Measurements from ENCODE around the gene CCND2. TPM values are rescaled to one million over a fixed set of nuclear protein-coding genes. Genes with fewer than 3 reads are reported as not detected.

The CCND2 gene
- total and polyA plus RNA-seq, 2 of the 8 experiments (the other 6 are each of a cell fraction or from before 2014, with no cell fraction given), result 41.7 to 223 TPM

DNA sequence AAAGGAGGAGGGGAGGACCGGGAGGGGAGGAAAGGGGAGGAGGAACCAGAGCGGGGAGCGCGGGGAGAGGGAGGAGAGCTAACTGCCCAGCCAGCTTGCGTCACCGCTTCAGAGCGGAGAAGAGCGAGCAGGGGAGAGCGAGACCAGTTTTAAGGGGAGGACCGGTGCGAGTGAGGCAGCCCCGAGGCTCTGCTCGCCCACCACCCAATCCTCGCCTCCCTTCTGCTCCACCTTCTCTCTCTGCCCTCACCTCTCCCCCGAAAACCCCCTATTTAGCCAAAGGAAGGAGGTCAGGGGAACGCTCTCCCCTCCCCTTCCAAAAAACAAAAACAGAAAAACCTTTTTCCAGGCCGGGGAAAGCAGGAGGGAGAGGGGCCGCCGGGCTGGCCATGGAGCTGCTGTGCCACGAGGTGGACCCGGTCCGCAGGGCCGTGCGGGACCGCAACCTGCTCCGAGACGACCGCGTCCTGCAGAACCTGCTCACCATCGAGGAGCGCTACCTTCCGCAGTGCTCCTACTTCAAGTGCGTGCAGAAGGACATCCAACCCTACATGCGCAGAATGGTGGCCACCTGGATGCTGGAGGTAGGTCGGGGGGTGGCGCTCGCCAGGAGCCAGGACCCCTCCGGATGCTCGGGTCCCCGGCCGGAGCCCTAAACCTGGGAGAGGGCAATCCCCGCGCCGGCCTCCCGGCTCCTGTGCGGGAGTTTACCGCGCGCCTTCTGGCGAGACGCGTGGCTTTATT is at the start of gene CCND2 (continued):
- TF ChIP-seq KDM4A (IDR thresholded peaks at IDR 0.05; ENCODE audit: low read depth, low read length, severe bottlenecking) (peak; percentile 63), POLR2A (IDR thresholded peaks at IDR 0.05; ENCODE audit: control extremely low read depth in 1 of 2, low read depth in 2 of 2, low read length in 2 of 2) (peak; percentile 90 to 97), HDAC6 (IDR thresholded peaks at IDR 0.05; ENCODE audit: low read depth, low read length) (no peak), SAP30 (IDR thresholded peaks at IDR 0.05; ENCODE audit: insufficient read depth, insufficient replicate concordance, low read length) (peak; percentile 69), SP2 (IDR thresholded peaks at IDR 0.05; ENCODE audit: low read length) (no peak), TEAD4 (IDR thresholded peaks at IDR 0.05; ENCODE audit: low read depth, low read length) (no peak), PHF8 (conservative IDR thresholded peaks at IDR 0.05; ENCODE audit: low read depth, low read length) (no peak; the same call in 1 of the 2 replicates), TCF12 (IDR thresholded peaks at IDR 0.05; ENCODE audit: low read depth, low read length) (peak; percentile 57; the same call in 1 of the 2 replicates), GTF2F1 (IDR thresholded peaks at IDR 0.05; ENCODE audit: borderline replicate concordance, low read depth, low read length) (no peak), SIRT6 (IDR thresholded peaks at IDR 0.05; ENCODE audit: low read length) (no peak), MAFK (IDR thresholded peaks at IDR 0.05; ENCODE audit: low read depth, low read length) (no peak), NRF1 (IDR thresholded peaks at IDR 0.05; ENCODE audit: low read depth, low read length) (no peak), TBP (IDR thresholded peaks at IDR 0.05; ENCODE audit: low read depth, low read length) (peak; percentile 91), EZH2 (IDR thresholded peaks at IDR 0.05; ENCODE audit: low read depth, low read length, severe bottlenecking) (no peak), HDAC2 (IDR thresholded peaks at IDR 0.05; ENCODE audit: borderline replicate concordance in 1 of 2, low read depth in 2 of 2, low read length in 2 of 2) (no peak), YY1 (IDR thresholded peaks at IDR 0.05; ENCODE audit: low read depth, low read length) (no peak), ZNF274 (IDR thresholded peaks at IDR 0.05; ENCODE audit: borderline replicate concordance, extremely low read depth, low read length) (no peak), EP300 (IDR thresholded peaks at IDR 0.05; ENCODE audit: borderline replicate concordance in 1 of 2, low read depth in 2 of 2, low read length in 2 of 2) (no peak; a peak in 1 of 3 replicates), KDM5A (IDR thresholded peaks at IDR 0.05; ENCODE audit: low read length) (no peak), POLR2AphosphoS5 (IDR thresholded peaks at IDR 0.05; ENCODE audit: low read depth, low read length) (peak; percentile 99), JUN (IDR thresholded peaks at IDR 0.05; ENCODE audit: low read depth, low read length) (no peak), SRF (IDR thresholded peaks at IDR 0.05; ENCODE audit: low read depth, low read length) (no peak), SIX5 (IDR thresholded peaks at IDR 0.05; ENCODE audit: low read depth, low read length) (no peak), EGR1 (IDR thresholded peaks at IDR 0.05; ENCODE audit: borderline replicate concordance, low read depth, low read length) (peak; percentile 65; the same call in 1 of the 2 replicates)
- TF ChIP-seq, protein P1, sequence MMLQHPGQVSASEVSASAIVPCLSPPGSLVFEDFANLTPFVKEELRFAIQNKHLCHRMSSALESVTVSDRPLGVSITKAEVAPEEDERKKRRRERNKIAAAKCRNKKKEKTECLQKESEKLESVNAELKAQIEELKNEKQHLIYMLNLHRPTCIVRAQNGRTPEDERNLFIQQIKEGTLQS (IDR thresholded peaks at IDR 0.05; ENCODE audit: insufficient read depth, low read depth, low read length), result peak; percentile 70
